Heart right ventricle (tissue), 16 donors: ENCODE results near the gene ZNF219. TPM values are rescaled to one million over a fixed set of nuclear protein-coding genes. Genes with fewer than 3 reads are reported as not detected.
A peak's percentile ranks its signal among the peaks of the same experiment; 100 is the strongest.

Source experiments
- ATAC-seq, 8 donors: fragments of 200-7000 bp; cut with Tn5 transposase; one replicate each; pipeline ENCODE4 v1.9.1; 2020; ENCODE audit warnings: mild to moderate bottlenecking in 8 of 8, moderate library complexity in 8 of 8, moderate number of reproducible peaks in 1 of 8
- DNase-seq, 2 donors: peaks; one replicate each; pipeline ENCODE4 v3.0.0-alpha.2; 2020
- H3K27ac ChIP-seq, 10 donors: fragments of 200-600 bp; sonication (generic) in 2 of 10; one replicate each; pipeline versions ENCODE4 v1.5.0 to v1.8.0; 2020 to 2022; ENCODE audit warnings: mild to moderate bottlenecking in 3 of 10
- H3K27me3 ChIP-seq, 7 donors: fragments of 200-600 bp; one replicate each; pipeline ENCODE4 v1.8.0; 2021 to 2022; ENCODE audit warnings: mild to moderate bottlenecking in 2 of 7
- H3K36me3 ChIP-seq, 9 donors: fragments of 200-600 bp; sonication (generic) in 1 of 9; one replicate each; pipeline versions ENCODE4 v1.5.0 to v1.8.0; 2020 to 2022; ENCODE audit warnings: mild to moderate bottlenecking in 2 of 9
- H3K4me1 ChIP-seq, 9 donors: fragments of 200-600 bp; sonication (generic) in 1 of 9; one replicate each; pipeline versions ENCODE4 v1.5.0 to v1.8.0; 2020 to 2022; ENCODE audit warnings: mild to moderate bottlenecking in 4 of 9
- H3K4me3 ChIP-seq, 10 donors: fragments of 200-600 bp; sonication (generic) in 2 of 10; one replicate each; pipeline versions ENCODE4 v1.5.0 to v1.8.0; 2020 to 2022; ENCODE audit warnings: mild to moderate bottlenecking in 7 of 10, moderate library complexity in 2 of 10
- H3K9me3 ChIP-seq, 11 donors: fragments of 200-600 bp in 10 of 11; sonication (generic) in 2 of 11; one replicate each; pipeline versions ENCODE4 v1.5.0 to v1.8.0; 2013 to 2022; ENCODE audit warnings: mild to moderate bottlenecking in 2 of 11, control low read depth in 1 of 11, moderate library complexity in 1 of 11
- CTCF ChIP-seq, 9 donors: fragments of 200-600 bp; sonication (generic) in 2 of 9; IDR thresholded peaks; one replicate each; pipeline versions ENCODE4 v1.5.0 to v1.8.0; 2021 to 2022; ENCODE audit warnings: antibody characterized with exemption in 9 of 9, mild to moderate bottlenecking in 5 of 9, moderate library complexity in 1 of 9
- WGBS, 2 donors: extraction: QIAGEN DNeasy Blood & Tissue Kit; methylation state at CpG; one replicate each; pipeline ENCODE4 v1.1.7; 2013; ENCODE audit warnings: inconsistent platforms in 1 of 2; 5-methylcytosine and 5-hydroxymethylcytosine counted together
- intact Hi-C, 10 donors: fragments of 100-400 bp; cut with DNase I; formaldehyde crosslinking; loops; one replicate each; pipeline versions ENCODE4 v1.11.1 to v1.14.2; 2022
- polyA plus RNA-seq, 2 donors: library from polyadenylated mRNA; stranded (reverse); fragments of 200-250 nt; gene quantifications; one replicate each; pipeline ENCODE4 v1.2.3, GENCODE V29; 2013
- total RNA-seq, 10 donors: library from RNA; stranded (reverse); fragmentation: NEBNext Ultra II Directional in 3 of 10; extraction: Animal tissue kit (Norgen Biotek cat#: 25700) in 3 of 10; gene quantifications; one replicate each; pipeline versions ENCODE4 v1.2.1 to v1.2.4, GENCODE V29; 2021 to 2023
- donor health status: Arrhythmogenic right ventricular cardiomyopathy.
- donor health status: ischemic (EF 13 %, LVEDD 7.1; RV severe dilation, severe dysfunction).
- donor health status: healthy with polysubstance abuse.
- donor health status: DM: no; HTN: yes; CAD: no.
- donor health status: DM: no; HTN: no; CAD: no.
- donor health status: ischemic (EF 25% LVEDD 6.9; RV normal size, moderate dysfunction).
- donor health status: ischemic (EF 25% LVEDD 5.7; RV mildly dilated, moderate dysfunction).
- donor health status: healthy.
- donor health status: DM: yes; HTN: yes; CAD: no.
- donor health status: Ischemic cardiomyopathy.
- donor health status: ischemic (EF 35%, LVEDD 5.7; RV mildly dilated, moderate dysfunction).
- donor health status: nonischemic (EF 11% LVEDD 7.7; RV severe dilation, severe dysfunction).
- donor health status: DM: yes; HTN: yes; CAD: no.
- donor health status: PGD.
- donor health status: ischemic (EF 29% LVEDD 5.4; RV normal size, mild dysfunction).
- donor health status: nonischemic (EF 23%, LVEDD 6.1; RV moderate dilation, normal function).

Gene ZNF219
- total and polyA plus RNA-seq, 12 donors: 22.1 to 58.4 (median 34.6) TPM

GRCh38 chr14:21099596-21099985, 1.1 kb upstream of the ZNF219 start:
- intact Hi-C loops: no loop called here
- no peaks in the 10 kb centered on the region for H3K9me3 ChIP-seq

GRCh38 chr14:21098892-21099595, 589 bp upstream of the ZNF219 start:
- Histone ChIP-seq H3K9me3 (no peaks in the 10 kb centered on the region), H3K27ac (peak overlapping the region; percentile 77 to 95 (median 91)), H3K4me3 (peak overlapping the region; percentile 16 to 71 (median 66)), H3K36me3 (no peaks in the 10 kb centered on the region), H3K27me3 (no peaks in the 10 kb centered on the region), H3K4me1 (peaks cover 2 to 53% (median 28%) of the 10 kb centered on the region in 9 donors)
- 5 to 8% methylated on average over 16 of the region's 16 CpGs for WGBS, 2 donors
- no peak for ATAC-seq
- no peak for DNase-seq
- no peak for TF ChIP-seq CTCF (IDR thresholded peaks at IDR 0.05)
- intact Hi-C loops: no loop called here

More at GRCh38 chr14:21099596-21099985, 1.1 kb upstream of the ZNF219 start:
- DNase-seq (no peak), ATAC-seq (no peak)
- Histone ChIP-seq H3K27ac (peak overlapping the region in 8 of 10 donors; percentile 82 to 95 (median 91)), H3K27me3 (no peaks in the 10 kb centered on the region), H3K36me3 (no peaks in the 10 kb centered on the region), H3K4me3 (peak overlapping the region in 4 of 10 donors; percentile 54 to 69 (median 61)), H3K4me1 (peaks cover 2 to 51% (median 30%) of the 10 kb centered on the region in 9 donors)
- TF ChIP-seq CTCF (IDR thresholded peaks at IDR 0.05): no peak
- WGBS, 2 donors: 60 to 68% methylated on average over 5 of the region's 5 CpGs

GRCh38 chr14:21097636-21098075, 799 bp downstream of the ZNF219 start:
- H3K27me3 ChIP-seq: no peaks in the 10 kb centered on the region
- H3K27ac ChIP-seq: peak overlapping the region; percentile 13 to 93 (median 80)
- H3K9me3 ChIP-seq: no peaks in the 10 kb centered on the region
- WGBS, 2 donors: 1 to 5% methylated on average over 11 to 19 of the region's 19 CpGs
- no peak for TF ChIP-seq CTCF (IDR thresholded peaks at IDR 0.05)
- peak in 7 of 8 donors; percentile 3 to 17 (median 14) for ATAC-seq
- H3K4me3 ChIP-seq: peak overlapping the region; percentile 18 to 71 (median 50)
- H3K4me1 ChIP-seq: peaks cover 2 to 53% (median 23%) of the 10 kb centered on the region in 9 donors
- DNase-seq: peak; percentile 21 to 39
- intact Hi-C loops: no loop called here
- H3K36me3 ChIP-seq: peaks cover 0 to 7% (median 6%) of the 10 kb centered on the region in 9 donors

- no peaks in the 10 kb centered on the region for H3K27me3 ChIP-seq
- no peaks in the 10 kb centered on the region for H3K9me3 ChIP-seq
- peak overlapping the region; percentile 13 to 93 (median 80) for H3K27ac ChIP-seq
- peak overlapping the region in 9 of 10 donors; percentile 29 to 71 (median 51) for H3K4me3 ChIP-seq
- no peak for DNase-seq
- WGBS, 2 donors: 49 to 56% methylated on average over 10 of the region's 10 CpGs
- intact Hi-C loops: no loop called here
- H3K4me1 ChIP-seq: peaks cover 2 to 57% (median 28%) of the 10 kb centered on the region in 9 donors
- TF ChIP-seq CTCF (IDR thresholded peaks at IDR 0.05): no peak
- ATAC-seq: peak in 1 of 8 donors; percentile 1
- peaks cover 0 to 11% (median 6%) of the 10 kb centered on the region in 9 donors for H3K36me3 ChIP-seq
Measured at GRCh38 chr14:21096978-21097635, 1.3 kb downstream of the ZNF219 start.
